Liver (tissue), 9 donors: Measurements from ENCODE around the gene PNMA6A. TPM values are rescaled to one million over a fixed set of nuclear protein-coding genes. Genes with fewer than 3 reads are reported as not detected.

Experiments
- DNase-seq: peaks from one replicate; pipeline ENCODE4 v3.0.0-alpha.2; 2017; ENCODE audit warnings: low spot score
- H3K27ac ChIP-seq, 2 donors: one replicate each; pipeline ENCODE4 v1.7.0; 2013; ENCODE audit warnings: inconsistent platforms in 2 of 2, low read length in 2 of 2, control low read depth in 1 of 2, low read depth in 1 of 2, mild to moderate bottlenecking in 1 of 2
- H3K27me3 ChIP-seq, 4 donors: one replicate each; pipeline versions ENCODE4 v1.6.1 to v1.7.0; 2013; ENCODE audit warnings: low read length in 3 of 4, inconsistent platforms in 1 of 4, mild to moderate bottlenecking in 1 of 4, moderate library complexity in 1 of 4; ENCODE audit not compliant: control insufficient read depth in 4 of 4, insufficient read depth in 4 of 4
- H3K36me3 ChIP-seq, 4 donors: one replicate each; pipeline versions ENCODE4 v1.6.1 to v1.7.0; 2013; ENCODE audit warnings: low read length in 3 of 4, mild to moderate bottlenecking in 3 of 4, low read depth in 1 of 4, moderate library complexity in 1 of 4; ENCODE audit not compliant: control insufficient read depth in 4 of 4, insufficient read depth in 3 of 4
- H3K4me1 ChIP-seq, 4 donors: one replicate each; pipeline versions ENCODE4 v1.6.1 to v1.7.0; 2013; ENCODE audit warnings: low read length in 3 of 4, mild to moderate bottlenecking in 3 of 4, moderate library complexity in 1 of 4; ENCODE audit not compliant: control insufficient read depth in 4 of 4, insufficient read depth in 4 of 4
- H3K4me3 ChIP-seq, 3 donors: one replicate each; pipeline versions ENCODE4 v1.6.1 to v1.7.0; 2013; ENCODE audit warnings: low read length in 3 of 3, control low read depth in 1 of 3, low read depth in 1 of 3, mild to moderate bottlenecking in 1 of 3
- H3K9ac ChIP-seq, 2 donors: one replicate each; pipeline ENCODE4 v1.7.0; 2013; ENCODE audit warnings: low read length in 2 of 2, mild to moderate bottlenecking in 2 of 2, moderate library complexity in 2 of 2, control low read depth in 1 of 2, low read depth in 1 of 2
- H3K9me3 ChIP-seq, 4 donors: one replicate each; pipeline versions ENCODE4 v1.6.1 to v1.7.0; 2013; ENCODE audit warnings: low read length in 3 of 4; ENCODE audit not compliant: control insufficient read depth in 4 of 4
- FOXA2 ChIP-seq: IDR thresholded peaks from 2 replicates; pipeline ENCODE4 v1.6.1; 2016; ENCODE audit warnings: antibody characterized with exemption
- GABPA ChIP-seq, 2 donors: IDR thresholded peaks in 1 of 2; conservative IDR thresholded peaks in 1 of 2; 2 replicates each; pipeline ENCODE4 v1.6.1; 2016; ENCODE audit warnings: antibody characterized with exemption in 2 of 2, mild to moderate bottlenecking in 1 of 2, moderate library complexity in 1 of 2
- HNF4A ChIP-seq, 2 donors: conservative IDR thresholded peaks; 2 replicates each; pipeline ENCODE4 v1.6.1; 2016; ENCODE audit warnings: antibody characterized with exemption in 2 of 2, mild to moderate bottlenecking in 2 of 2
- MAX ChIP-seq: IDR thresholded peaks from 2 replicates; pipeline ENCODE4 v1.6.1; 2016; ENCODE audit warnings: antibody characterized with exemption
- NR2F2 ChIP-seq: IDR thresholded peaks from 2 replicates; pipeline ENCODE4 v1.6.1; 2016; ENCODE audit warnings: antibody characterized with exemption
- REST ChIP-seq: IDR thresholded peaks from 2 replicates; pipeline ENCODE4 v1.6.1; 2016; ENCODE audit warnings: antibody characterized with exemption, mild to moderate bottlenecking
- RXRA ChIP-seq, 2 donors: IDR thresholded peaks; 2 replicates each; pipeline ENCODE4 v1.6.1; 2017 to 2018; ENCODE audit warnings: antibody characterized with exemption in 2 of 2, mild to moderate bottlenecking in 1 of 2
- SP1 ChIP-seq: IDR thresholded peaks from 2 replicates; pipeline ENCODE4 v1.6.1; 2018; ENCODE audit warnings: antibody characterized with exemption, mild to moderate bottlenecking
- WGBS: extraction: QIAGEN DNeasy Blood & Tissue Kit; methylation state at CpG from one replicate; pipeline ENCODE4 v1.1.7; 2013; 5-methylcytosine and 5-hydroxymethylcytosine counted together
- polyA plus RNA-seq, 2 donors: library from polyadenylated mRNA; stranded (reverse) in 1 of 2; unstranded in 1 of 2; fragments of 200-250 nt in 1 of 2; fragments of >200 nt in 1 of 2; fragmentation: Nextera tagmentation in 1 of 2; extraction: Ambion mirVana in 1 of 2; gene quantifications; one replicate each; pipeline versions ENCODE4 v1.2.1 to v1.2.3, GENCODE V29; 2013 to 2015
- total RNA-seq, 2 donors: library from RNA; depleted of rRNA; stranded (reverse); fragments of >200 nt; gene quantifications; one replicate each; pipeline ENCODE4 v1.2.3, GENCODE V29; 2014
- TF ChIP-seq, protein P1 (sequence below): fragments of 150-350 bp; IDR thresholded peaks from 2 replicates; pipeline ENCODE4 v1.5.1; 2017; ENCODE audit warnings: improper control_type of control experiment, low read depth, low read length; ENCODE audit not compliant: missing input control
- TF ChIP-seq, protein P2 (sequence below): IDR thresholded peaks from 2 replicates; pipeline ENCODE4 v1.6.1; 2016; ENCODE audit warnings: antibody characterized with exemption
- donor health status: healthy.
- donor health status: healthy.
- donor health status: healthy.
- donor health status: healthy.
- donor health status: healthy.

The PNMA6A gene
- total and polyA plus RNA-seq, 4 donors: 3.5 to 7.5 (median 5.9) TPM

GRCh38 chrX:153055871-153056749, 16.1 kb upstream of the PNMA6A start, which contains the start of gene PNMA3:
TSS of gene PNMA3 (plus strand) at chrX:153056470. CDS start at chrX:153057056, 586 bp downstream.
- Histone ChIP-seq H3K4me3 (no peak within 1 kb of the TSS), H3K9ac (no peak within 1 kb of the TSS), H3K27ac (no peak within 1 kb of the TSS), H3K27me3 (peaks cover 0 to 8% (median 0%) of the 10 kb centered on the region in 4 donors), H3K9me3 (no peaks in the 10 kb centered on the region), H3K4me1 (peaks cover 0 to 2% (median 0%) of the 10 kb centered on the region in 4 donors), H3K36me3 (no peaks in the 10 kb centered on the region)
- WGBS: 16% methylated on average over 80 of the region's 80 CpGs
- DNase-seq: peak; percentile 35
- TF ChIP-seq, protein P1, sequence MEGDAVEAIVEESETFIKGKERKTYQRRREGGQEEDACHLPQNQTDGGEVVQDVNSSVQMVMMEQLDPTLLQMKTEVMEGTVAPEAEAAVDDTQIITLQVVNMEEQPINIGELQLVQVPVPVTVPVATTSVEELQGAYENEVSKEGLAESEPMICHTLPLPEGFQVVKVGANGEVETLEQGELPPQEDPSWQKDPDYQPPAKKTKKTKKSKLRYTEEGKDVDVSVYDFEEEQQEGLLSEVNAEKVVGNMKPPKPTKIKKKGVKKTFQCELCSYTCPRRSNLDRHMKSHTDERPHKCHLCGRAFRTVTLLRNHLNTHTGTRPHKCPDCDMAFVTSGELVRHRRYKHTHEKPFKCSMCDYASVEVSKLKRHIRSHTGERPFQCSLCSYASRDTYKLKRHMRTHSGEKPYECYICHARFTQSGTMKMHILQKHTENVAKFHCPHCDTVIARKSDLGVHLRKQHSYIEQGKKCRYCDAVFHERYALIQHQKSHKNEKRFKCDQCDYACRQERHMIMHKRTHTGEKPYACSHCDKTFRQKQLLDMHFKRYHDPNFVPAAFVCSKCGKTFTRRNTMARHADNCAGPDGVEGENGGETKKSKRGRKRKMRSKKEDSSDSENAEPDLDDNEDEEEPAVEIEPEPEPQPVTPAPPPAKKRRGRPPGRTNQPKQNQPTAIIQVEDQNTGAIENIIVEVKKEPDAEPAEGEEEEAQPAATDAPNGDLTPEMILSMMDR: no peak
- TF ChIP-seq NR2F2 (no peak), GABPA (IDR thresholded peaks at IDR 0.05 in 1 of 2, conservative IDR thresholded peaks at IDR 0.05 in 1 of 2) (no peak), FOXA2 (no peak), SP1 (no peak), RXRA (IDR thresholded peaks at IDR 0.05) (no peak), HNF4A (conservative IDR thresholded peaks at IDR 0.05) (no peak), MAX (no peak), REST (no peak)
- TF ChIP-seq, protein P2, sequence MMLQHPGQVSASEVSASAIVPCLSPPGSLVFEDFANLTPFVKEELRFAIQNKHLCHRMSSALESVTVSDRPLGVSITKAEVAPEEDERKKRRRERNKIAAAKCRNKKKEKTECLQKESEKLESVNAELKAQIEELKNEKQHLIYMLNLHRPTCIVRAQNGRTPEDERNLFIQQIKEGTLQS: no peak

GRCh38 chrX:153057281-153057680, 15.0 kb upstream of the PNMA6A start:
- H3K36me3 ChIP-seq: no peaks in the 10 kb centered on the region
- H3K27me3 ChIP-seq: peaks cover 0 to 8% (median 0%) of the 10 kb centered on the region in 4 donors
- no peak overlapping the region for H3K27ac ChIP-seq
- H3K4me1 ChIP-seq: peaks cover 0 to 2% (median 0%) of the 10 kb centered on the region in 4 donors
- no peak for DNase-seq
- 72% methylated on average over 11 of the region's 11 CpGs for WGBS
- H3K9ac ChIP-seq: no peak overlapping the region
- no peak for TF ChIP-seq NR2F2
- no peak for TF ChIP-seq SP1
- TF ChIP-seq, protein P2: no peak
- no peak overlapping the region for H3K4me3 ChIP-seq
- no peaks in the 10 kb centered on the region for H3K9me3 ChIP-seq
